NCI-H187 treated with DMSO at 0.1 percent for 48 hours (cell line): ENCODE measurements around the gene DDX27.

Experiments
- DNase-seq: peaks from one replicate; lab custom pipeline; 2025; lab: John Stamatoyannopoulos, UW

The DDX27 gene

GRCh38 chr20:49288784-49289696, 69.8 kb downstream of the DDX27 start:
- no peak for DNase-seq

- no peak for DNase-seq
These were observed 71.5 kb downstream of the DDX27 start for GRCh38 chr20:49290608-49291191.

- no peak for DNase-seq
These were observed 72.0 kb downstream of the DDX27 start for GRCh38 chr20:49291200-49291599.

GRCh38 chr20:49292010-49292409, 72.8 kb downstream of the DDX27 start:
- no peak for DNase-seq

GRCh38 chr20:49293122-49293521, 73.9 kb downstream of the DDX27 start:
- no peak for DNase-seq
